Activated naive CD8-positive, alpha-beta T cell treated with anti-CD3 and anti-CD28 coated beads for 36 hours (primary cell): Measurements from ENCODE around the gene IL12RB1. TPM values are rescaled to one million over a fixed set of nuclear protein-coding genes. Genes with fewer than 3 reads are reported as not detected.
A peak's percentile ranks its signal among the peaks of the same experiment; 100 is the strongest.
"Not testable (repeated sequence)": the region's sequence is repeated elsewhere in the genome, so short reads cannot be mapped to it uniquely, and the experiment has no call there.

Experiments
- DNase-seq: peaks from one replicate; pipeline ENCODE4 v3.0.0; 2021
- H3K27ac Mint-ChIP-seq: one replicate; pipeline ENCODE4 v1.8.0; 2022; ENCODE audit warnings: mild to moderate bottlenecking, moderate library complexity, mixed read lengths
- H3K27me3 Mint-ChIP-seq: one replicate; pipeline ENCODE4 v1.8.0; 2022; ENCODE audit warnings: mild to moderate bottlenecking, mixed read lengths
- H3K36me3 Mint-ChIP-seq: one replicate; pipeline ENCODE4 v1.8.0; 2021; ENCODE audit warnings: mild to moderate bottlenecking, mixed read lengths
- H3K4me1 Mint-ChIP-seq: one replicate; pipeline ENCODE4 v1.8.0; 2021; ENCODE audit warnings: mixed read lengths
- H3K4me3 Mint-ChIP-seq: one replicate; pipeline ENCODE4 v1.8.0; 2022; ENCODE audit warnings: mild to moderate bottlenecking, moderate library complexity, mixed read lengths
- H3K9me3 Mint-ChIP-seq: one replicate; pipeline ENCODE4 v1.8.0; 2022; ENCODE audit warnings: mixed read lengths
- total RNA-seq, 2 experiments: library from RNA; stranded (reverse); gene quantifications; one replicate each; pipeline ENCODE4 v1.2.3, GENCODE V29; 2021

IL12RB1 gene
- total RNA-seq, 2 experiments from 2014 or later: 26.5 to 26.9 TPM

GRCh38 chr19:18057557-18057956 is 29.2 kb downstream of the IL12RB1 start:
- Mint-ChIP-seq H3K4me1 (peaks cover 13% of the 10 kb centered on the region), H3K27ac (no peak overlapping the region)

GRCh38 chr19:18055967-18056366 is 30.8 kb downstream of the IL12RB1 start:
- H3K27me3 Mint-ChIP-seq: no peaks in the 10 kb centered on the region
- peaks cover 3% of the 10 kb centered on the region for H3K36me3 Mint-ChIP-seq
- no peak for DNase-seq
- H3K9me3 Mint-ChIP-seq: no peaks in the 10 kb centered on the region
- H3K4me1 Mint-ChIP-seq: peaks cover 13% of the 10 kb centered on the region
- H3K27ac Mint-ChIP-seq: no peak overlapping the region
- H3K4me3 Mint-ChIP-seq: no peak overlapping the region

More at GRCh38 chr19:18057557-18057956, 29.2 kb downstream of the IL12RB1 start:
- Mint-ChIP-seq H3K27me3 (no peaks in the 10 kb centered on the region), H3K36me3 (peaks cover 3% of the 10 kb centered on the region), H3K9me3 (no peaks in the 10 kb centered on the region), H3K4me3 (no peak overlapping the region)
- DNase-seq: no peak

GRCh38 chr19:18053576-18054219 is 33.0 kb downstream of the IL12RB1 start:
- DNase-seq: no peak
- no peak overlapping the region for H3K27ac Mint-ChIP-seq
- H3K27me3 Mint-ChIP-seq: no peaks in the 10 kb centered on the region
- H3K4me3 Mint-ChIP-seq: no peak overlapping the region
- H3K9me3 Mint-ChIP-seq: no peaks in the 10 kb centered on the region
- H3K36me3 Mint-ChIP-seq: no peaks in the 10 kb centered on the region
- peaks cover 15% of the 10 kb centered on the region for H3K4me1 Mint-ChIP-seq

- Mint-ChIP-seq H3K36me3 (no peaks in the 10 kb centered on the region), H3K4me1 (peaks cover 6% of the 10 kb centered on the region), H3K27ac (no peak overlapping the region), H3K9me3 (no peaks in the 10 kb centered on the region), H3K27me3 (no peaks in the 10 kb centered on the region), H3K4me3 (no peak overlapping the region)
- no peak for DNase-seq
Measured at GRCh38 chr19:18051887-18052286, 34.8 kb downstream of the IL12RB1 start.

GRCh38 chr19:18049385-18049784 is 37.3 kb downstream of the IL12RB1 start:
- no peak overlapping the region for H3K27ac Mint-ChIP-seq
- H3K4me1 Mint-ChIP-seq: peaks cover 27% of the 10 kb centered on the region
- no peaks in the 10 kb centered on the region for H3K27me3 Mint-ChIP-seq
- no peaks in the 10 kb centered on the region for H3K36me3 Mint-ChIP-seq
- no peak for DNase-seq
- H3K4me3 Mint-ChIP-seq: no peak overlapping the region
- H3K9me3 Mint-ChIP-seq: no peaks in the 10 kb centered on the region

GRCh38 chr19:18046059-18046718 is 40.5 kb downstream of the IL12RB1 start:
- Mint-ChIP-seq H3K9me3 (no peaks in the 10 kb centered on the region), H3K4me1 (peaks cover 36% of the 10 kb centered on the region), H3K27ac (peak overlapping the region; percentile 16), H3K27me3 (peaks cover 4% of the 10 kb centered on the region), H3K36me3 (no peaks in the 10 kb centered on the region), H3K4me3 (no peak overlapping the region)
- no peak for DNase-seq

- H3K27me3 Mint-ChIP-seq: peaks cover 4% of the 10 kb centered on the region
- H3K36me3 Mint-ChIP-seq: no peaks in the 10 kb centered on the region
- peak overlapping the region; percentile 35 for H3K4me3 Mint-ChIP-seq
- peak overlapping the region; percentile 60 for H3K27ac Mint-ChIP-seq
- H3K4me1 Mint-ChIP-seq: peaks cover 34% of the 10 kb centered on the region
- DNase-seq: no peak
- no peaks in the 10 kb centered on the region for H3K9me3 Mint-ChIP-seq
Measured at GRCh38 chr19:18045307-18046050, 41.3 kb downstream of the IL12RB1 start.

GRCh38 chr19:18044825-18045304 is 41.9 kb downstream of the IL12RB1 start:
- Mint-ChIP-seq H3K4me1 (peaks cover 34% of the 10 kb centered on the region), H3K9me3 (no peaks in the 10 kb centered on the region), H3K27me3 (peaks cover 4% of the 10 kb centered on the region), H3K27ac (peak overlapping the region; percentile 60), H3K36me3 (no peaks in the 10 kb centered on the region), H3K4me3 (peak overlapping the region; percentile 35)
- peak; percentile 92 for DNase-seq

- Mint-ChIP-seq H3K27ac (peak overlapping the region; percentile 5), H3K36me3 (no peaks in the 10 kb centered on the region), H3K4me1 (peaks cover 34% of the 10 kb centered on the region), H3K9me3 (no peaks in the 10 kb centered on the region), H3K27me3 (peaks cover 4% of the 10 kb centered on the region), H3K4me3 (no peak overlapping the region)
- no peak for DNase-seq
Measured at GRCh38 chr19:18043676-18044075, 43.1 kb downstream of the IL12RB1 start.

- DNase-seq: no peak
- Mint-ChIP-seq H3K4me3 (no peak overlapping the region), H3K36me3 (no peaks in the 10 kb centered on the region), H3K27ac (no peak overlapping the region), H3K9me3 (no peaks in the 10 kb centered on the region), H3K4me1 (peaks cover 30% of the 10 kb centered on the region), H3K27me3 (peaks cover 4% of the 10 kb centered on the region)
Measured at GRCh38 chr19:18041054-18041453, 45.7 kb downstream of the IL12RB1 start.

GRCh38 chr19:18032102-18032501 is 54.6 kb downstream of the IL12RB1 start:
- H3K27ac Mint-ChIP-seq, H3K4me3 Mint-ChIP-seq, DNase-seq, H3K27me3 Mint-ChIP-seq, H3K36me3 Mint-ChIP-seq, H3K9me3 Mint-ChIP-seq: not testable (repeated sequence)
- peaks cover 13% of the 10 kb centered on the region for H3K4me1 Mint-ChIP-seq

- H3K4me1 Mint-ChIP-seq: peaks cover 13% of the 10 kb centered on the region
- not testable (repeated sequence) for H3K4me3 Mint-ChIP-seq, H3K27ac Mint-ChIP-seq, DNase-seq, H3K9me3 Mint-ChIP-seq, H3K27me3 Mint-ChIP-seq, H3K36me3 Mint-ChIP-seq
Measured at GRCh38 chr19:18031401-18031800, 55.3 kb downstream of the IL12RB1 start.

- no peak for DNase-seq
- Mint-ChIP-seq H3K36me3 (no peaks in the 10 kb centered on the region), H3K9me3 (no peaks in the 10 kb centered on the region), H3K4me1 (peaks cover 7% of the 10 kb centered on the region), H3K27ac (no peak overlapping the region), H3K4me3 (no peak overlapping the region), H3K27me3 (no peaks in the 10 kb centered on the region)
Measured at GRCh38 chr19:18029617-18030338, 57.0 kb downstream of the IL12RB1 start.

GRCh38 chr19:18027151-18027550 is 59.6 kb downstream of the IL12RB1 start:
- no peak overlapping the region for H3K27ac Mint-ChIP-seq
- H3K27me3 Mint-ChIP-seq: no peaks in the 10 kb centered on the region
- peaks cover 2% of the 10 kb centered on the region for H3K36me3 Mint-ChIP-seq

More at GRCh38 chr19:18027151-18027550, 59.6 kb downstream of the IL12RB1 start:
- H3K9me3 Mint-ChIP-seq: no peaks in the 10 kb centered on the region
- H3K4me3 Mint-ChIP-seq: no peak overlapping the region
- H3K4me1 Mint-ChIP-seq: peaks cover 27% of the 10 kb centered on the region
- no peak for DNase-seq
